Islet of Langerhans (tissue), 1 donor: ENCODE data around the gene AP5Z1.

Source experiments
- FAIRE-seq: peaks from one replicate; lab custom pipeline; 2011; peaks lifted over from hg19 to GRCh38; lab: Jason Lieb, UNC

The AP5Z1 gene

DNA sequence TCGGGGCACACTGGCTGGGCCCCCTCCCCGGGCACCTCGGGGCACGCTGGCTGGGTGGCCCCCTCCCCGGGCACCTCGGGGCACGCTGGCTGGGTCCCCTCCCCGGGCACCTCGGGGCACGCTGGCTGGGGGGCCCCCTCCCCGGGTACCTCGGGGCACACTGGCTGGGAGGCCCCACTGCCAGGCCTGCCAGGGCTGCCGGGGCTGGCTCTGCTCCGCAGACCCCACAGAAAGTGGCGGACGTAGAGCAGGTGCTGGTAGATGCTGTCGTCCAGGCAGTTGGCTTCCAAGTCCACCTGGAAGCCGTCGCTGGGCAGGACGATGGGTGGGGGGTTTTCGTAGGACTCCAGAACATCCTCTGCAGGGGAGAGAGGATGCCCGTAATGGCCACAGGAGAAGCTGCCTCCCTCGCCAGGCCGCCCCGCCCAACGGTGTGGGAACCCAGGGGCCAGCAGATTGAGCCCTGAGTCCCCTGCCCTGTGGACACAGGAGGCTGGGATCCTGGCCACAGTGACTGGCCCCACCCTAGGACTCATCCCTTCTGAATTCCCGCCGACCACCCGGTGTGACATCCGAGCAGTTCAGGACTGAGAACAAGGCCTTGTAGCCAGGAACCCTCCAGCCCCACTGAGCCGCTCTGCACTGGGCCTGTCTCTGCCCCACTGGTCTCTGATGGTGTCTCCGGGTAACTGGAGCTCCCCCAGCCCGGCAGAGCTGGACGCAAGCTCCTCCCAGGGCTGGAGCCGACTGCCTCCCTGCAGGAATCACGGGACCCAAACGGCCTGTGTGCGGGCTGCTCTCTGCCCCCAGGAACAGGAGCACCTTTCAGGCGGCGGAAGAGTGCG is 28.2 kb downstream of the AP5Z1 start:
- no peak for FAIRE-seq

- FAIRE-seq, result no peak
Measured at GRCh38 chr7:4805110-4805983, 29.9 kb downstream of the AP5Z1 start.

DNA sequence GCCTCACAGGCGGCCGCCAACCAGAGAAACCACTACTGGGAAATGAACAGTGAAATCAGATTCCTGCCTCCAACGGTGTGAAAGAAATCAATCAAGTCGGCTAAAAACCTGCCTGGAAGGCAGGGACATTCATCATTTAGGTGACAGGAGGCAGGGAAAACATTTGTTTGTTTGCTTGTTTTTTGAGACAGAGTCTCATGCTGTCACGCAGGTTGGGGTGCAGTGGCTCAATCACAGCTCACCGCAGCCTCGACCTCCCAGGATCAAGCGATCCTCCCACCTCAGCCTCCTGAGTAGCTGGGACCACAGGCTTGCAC is 30.5 kb downstream of the AP5Z1 start:
- no peak for FAIRE-seq

DNA sequence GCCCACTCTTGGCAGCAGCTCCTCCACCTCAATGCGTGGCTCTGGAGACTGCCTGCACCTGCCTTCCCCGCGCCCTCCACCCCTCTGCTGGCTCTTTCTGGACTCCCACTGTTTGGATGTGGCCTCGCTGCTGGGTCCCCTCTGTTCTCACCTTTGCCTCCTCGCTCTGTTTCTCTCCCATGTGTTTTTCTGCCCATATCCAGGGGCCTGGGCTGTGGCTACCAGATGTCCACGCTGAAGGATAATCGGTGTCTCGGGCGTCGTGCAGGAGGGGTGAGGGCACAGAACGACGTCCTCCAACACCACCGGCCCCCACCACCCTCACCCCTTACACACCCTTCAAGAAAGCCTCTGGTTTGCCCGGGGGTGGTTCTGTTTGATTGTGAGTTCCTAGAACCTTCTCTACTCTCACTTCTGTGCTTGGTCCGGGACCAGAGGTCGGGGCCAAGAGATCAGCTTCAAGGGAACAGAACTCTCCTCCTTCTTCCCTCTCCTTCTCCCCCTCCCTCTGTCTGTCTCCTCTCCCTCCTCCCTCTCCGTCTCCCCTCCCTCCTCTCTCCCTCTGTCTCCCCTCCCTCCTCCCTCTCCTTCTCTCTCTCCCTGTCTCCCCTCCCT is 31.7 kb downstream of the AP5Z1 start:
- no peak for FAIRE-seq

DNA sequence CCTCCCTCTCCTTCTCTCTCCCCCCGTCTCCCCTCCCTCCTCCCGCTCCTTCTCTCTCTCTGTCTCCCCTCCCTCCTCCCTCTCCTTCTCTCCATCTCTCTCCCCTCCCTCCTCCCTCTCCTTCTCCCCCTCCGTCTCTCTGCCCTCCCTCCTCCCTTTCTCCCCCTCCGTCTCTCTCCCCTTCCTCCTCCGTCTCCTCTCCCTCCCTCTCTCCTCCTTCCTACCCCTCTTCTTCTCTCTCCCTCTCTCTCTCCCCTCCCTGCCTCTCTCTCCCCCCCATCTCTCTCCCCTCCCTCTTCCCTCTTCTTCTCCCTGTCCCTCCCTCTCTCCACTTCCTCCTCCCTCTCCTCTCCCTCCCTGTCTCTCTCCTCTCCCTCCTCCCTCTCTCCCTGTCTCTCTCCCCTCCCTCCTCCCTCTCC is 32.2 kb downstream of the AP5Z1 start:
- FAIRE-seq, result no peak

DNA sequence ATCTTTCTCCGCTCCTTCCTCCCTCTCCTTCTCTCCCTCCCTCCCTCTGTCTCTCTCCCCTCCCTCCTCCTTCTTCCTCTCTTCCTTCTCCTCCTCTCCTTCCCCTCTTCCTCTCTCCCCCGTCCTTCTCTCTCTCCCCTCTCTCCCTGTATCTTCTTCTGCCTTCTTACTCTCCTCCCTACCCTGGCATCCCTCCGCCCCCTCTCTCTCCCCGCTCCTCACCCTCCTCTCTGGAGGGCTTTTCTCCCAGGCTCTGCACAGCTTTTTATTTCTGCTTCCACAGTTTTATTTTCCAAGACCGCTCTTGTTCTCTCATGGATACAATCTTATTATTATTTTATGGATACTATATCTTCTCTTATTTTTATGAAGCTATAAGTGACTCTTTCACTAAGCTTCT is 32.6 kb downstream of the AP5Z1 start:
- FAIRE-seq, result no peak

- no peak for FAIRE-seq
Measured at GRCh38 chr7:4808565-4808964, 33.1 kb downstream of the AP5Z1 start.

GRCh38 chr7:4809091-4809591 is 33.7 kb downstream of the AP5Z1 start:
- FAIRE-seq, result no peak

DNA sequence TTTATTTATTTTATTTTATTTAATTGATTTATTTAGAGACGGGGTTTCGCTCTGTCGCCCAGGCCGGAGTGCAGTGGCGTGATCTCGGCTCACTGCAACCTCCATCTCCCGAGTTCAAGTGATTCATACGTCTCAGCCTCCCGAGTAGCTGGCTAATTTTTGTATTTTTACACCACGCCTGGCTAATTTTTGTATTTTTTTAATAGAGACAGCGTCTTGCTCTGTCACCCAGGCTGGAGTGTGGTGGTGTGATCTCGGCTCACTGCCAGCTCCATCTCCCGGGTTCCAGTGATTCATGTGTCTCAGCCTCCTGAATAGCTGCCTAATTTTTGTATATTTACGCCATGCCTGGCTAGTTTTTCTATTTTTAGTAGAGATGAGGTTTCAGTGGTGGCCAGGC is 34.2 kb downstream of the AP5Z1 start:
- FAIRE-seq, result no peak

DNA sequence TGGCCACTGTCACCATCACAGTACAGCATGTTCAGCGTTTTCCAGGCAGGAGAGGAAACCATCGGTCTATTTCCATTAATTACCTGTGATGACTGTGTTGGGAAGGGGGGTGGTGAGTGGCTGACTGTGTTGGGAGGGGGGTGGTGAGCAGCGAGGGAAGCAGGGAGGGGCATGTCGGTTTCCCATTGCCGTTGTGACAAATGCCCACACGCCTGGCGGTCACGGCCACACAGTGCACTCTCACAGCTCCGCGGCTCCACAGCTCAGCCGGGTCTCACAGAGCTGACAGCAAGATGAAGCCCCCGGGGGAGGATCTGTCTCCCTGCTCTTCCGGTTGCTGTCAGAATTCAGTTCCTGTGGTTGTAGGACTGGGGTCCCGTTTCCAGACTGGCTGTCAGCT is 39.0 kb downstream of the AP5Z1 start:
- no peak for FAIRE-seq

DNA sequence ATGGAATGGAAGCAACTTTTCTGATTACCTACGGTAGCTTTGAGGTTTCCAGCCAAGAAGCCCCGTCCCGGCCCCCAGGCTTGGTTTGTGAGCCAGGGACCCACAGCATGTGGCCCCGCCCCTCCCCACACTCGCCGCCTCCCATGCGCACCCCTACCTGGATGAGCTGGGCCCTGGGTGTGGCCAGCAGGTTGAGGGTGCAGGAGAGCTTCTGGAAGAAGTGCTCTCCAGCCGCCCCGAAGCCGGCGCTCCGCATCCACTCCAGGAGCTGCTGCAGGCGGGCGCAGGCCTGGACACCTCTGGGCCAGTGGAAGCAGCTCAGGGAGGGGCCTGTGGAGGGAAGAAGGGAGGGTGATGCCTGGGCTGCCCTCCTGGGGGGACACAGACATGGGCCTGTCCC is 39.7 kb downstream of the AP5Z1 start:
- FAIRE-seq, result no peak

DNA sequence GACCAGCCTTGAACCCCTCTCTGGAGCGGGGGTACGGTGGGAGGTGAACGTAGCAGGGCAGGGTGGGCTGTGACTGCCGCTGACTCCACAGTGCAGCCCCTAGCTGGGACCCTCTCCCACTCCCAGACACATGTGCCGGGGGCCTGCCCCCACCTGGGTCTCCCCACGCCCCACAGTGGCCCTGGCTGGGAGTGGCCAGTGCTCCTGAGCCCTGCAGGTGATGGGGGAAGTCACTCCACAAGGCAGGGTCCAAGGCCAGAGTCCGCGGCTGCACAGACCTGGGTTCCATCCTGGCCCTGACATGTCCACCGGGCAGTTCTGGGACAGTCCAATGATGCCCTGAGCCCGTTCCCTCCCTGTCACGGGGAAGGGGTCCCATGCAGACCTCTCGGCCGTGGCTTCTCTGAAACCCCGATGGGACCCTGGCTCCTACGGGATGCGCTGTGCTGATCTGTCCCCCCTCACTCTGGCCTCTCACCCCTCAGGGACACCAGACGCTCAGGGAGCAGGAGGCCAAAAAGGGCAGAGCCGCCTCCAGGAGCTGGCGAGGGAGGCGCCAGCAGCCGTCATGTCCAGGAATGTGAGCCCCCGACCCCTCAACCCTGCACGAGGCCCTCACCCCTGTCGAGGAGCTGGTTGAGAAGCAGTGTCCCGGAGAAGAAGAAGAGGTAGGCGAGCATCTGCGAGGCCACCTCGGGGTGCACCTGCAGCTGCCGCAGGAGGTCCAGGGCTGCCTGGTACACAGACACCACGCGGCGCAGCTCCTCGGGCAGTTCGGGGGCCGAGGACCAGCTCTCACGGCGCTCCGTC is 40.4 kb downstream of the AP5Z1 start:
- no peak for FAIRE-seq

DNA sequence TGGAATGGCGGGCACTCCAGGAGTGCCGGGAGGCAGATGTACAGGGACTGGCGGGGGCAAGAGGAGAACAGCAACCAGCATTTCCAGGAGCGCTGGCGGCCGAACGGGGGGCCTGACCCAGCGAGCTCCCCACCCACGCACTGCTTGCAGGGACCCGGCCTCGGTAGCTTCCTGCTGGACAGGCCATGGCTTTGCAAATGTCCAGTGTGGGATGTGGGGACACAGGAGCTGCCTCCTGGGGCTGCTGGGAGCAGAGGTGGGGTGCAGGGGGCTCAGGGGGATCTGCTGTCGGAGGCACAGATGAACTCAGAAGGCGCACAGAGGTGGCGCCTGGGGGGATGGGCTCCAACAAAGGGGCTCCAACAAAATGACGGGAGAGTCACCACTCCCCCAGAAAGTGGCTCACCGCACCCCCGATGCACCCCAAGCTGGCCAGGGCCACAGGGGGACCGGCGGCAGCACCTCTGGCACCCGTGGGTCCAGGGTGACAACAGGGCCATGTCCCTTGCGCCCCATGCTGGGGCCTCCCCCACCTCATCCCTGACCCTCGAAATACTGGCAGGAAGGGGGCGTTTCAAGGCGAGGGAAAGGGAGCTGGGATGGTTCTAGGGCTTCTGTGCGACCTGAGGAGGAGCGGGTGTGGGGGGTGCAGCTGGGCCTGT is 41.1 kb downstream of the AP5Z1 start:
- FAIRE-seq, result no peak

GRCh38 chr7:4817178-4817901 is 41.9 kb downstream of the AP5Z1 start:
- no peak for FAIRE-seq

- no peak for FAIRE-seq
Measured at GRCh38 chr7:4818000-4818794, 42.8 kb downstream of the AP5Z1 start.

DNA sequence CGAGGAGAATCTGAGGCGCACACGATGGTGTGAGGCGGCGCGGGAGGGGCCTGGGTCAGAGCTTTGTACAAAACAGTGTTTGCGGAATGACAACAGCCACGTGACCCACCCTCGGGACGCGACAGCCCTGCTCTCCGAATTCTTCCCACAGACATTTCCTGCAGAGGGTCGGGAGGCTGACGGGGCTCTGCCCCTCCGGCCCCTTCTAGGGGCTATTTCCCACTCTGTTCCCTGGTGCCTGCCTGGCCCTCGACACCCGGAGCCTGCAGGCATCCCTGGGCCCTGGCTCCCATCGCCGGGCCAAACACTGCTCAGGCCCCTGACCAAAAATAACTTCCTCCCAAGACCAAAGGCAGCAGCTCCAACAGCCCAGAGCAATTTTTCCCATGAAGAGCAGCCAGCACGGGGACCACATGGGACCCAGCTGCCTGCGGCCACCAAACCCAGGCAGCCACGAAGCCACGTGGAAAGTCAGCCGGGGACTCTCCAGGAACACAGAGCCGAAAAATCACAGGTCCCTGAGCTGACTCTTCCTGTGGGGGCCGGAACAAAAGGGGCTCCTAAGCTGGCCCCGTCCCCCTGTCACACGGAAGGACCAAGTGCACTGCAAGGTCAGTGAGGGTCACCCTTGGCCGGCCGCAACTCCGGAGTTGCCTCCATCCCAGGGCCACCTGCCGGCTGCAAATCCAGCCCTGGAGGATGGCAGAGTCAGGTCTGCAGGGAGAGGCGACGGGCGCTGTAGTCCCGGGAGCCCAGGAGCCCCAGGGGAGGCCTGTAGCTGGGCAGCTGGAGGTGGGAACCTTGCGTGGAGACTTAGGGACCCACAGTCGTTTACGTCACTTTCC is 44.4 kb downstream of the AP5Z1 start:
- FAIRE-seq, result no peak

DNA sequence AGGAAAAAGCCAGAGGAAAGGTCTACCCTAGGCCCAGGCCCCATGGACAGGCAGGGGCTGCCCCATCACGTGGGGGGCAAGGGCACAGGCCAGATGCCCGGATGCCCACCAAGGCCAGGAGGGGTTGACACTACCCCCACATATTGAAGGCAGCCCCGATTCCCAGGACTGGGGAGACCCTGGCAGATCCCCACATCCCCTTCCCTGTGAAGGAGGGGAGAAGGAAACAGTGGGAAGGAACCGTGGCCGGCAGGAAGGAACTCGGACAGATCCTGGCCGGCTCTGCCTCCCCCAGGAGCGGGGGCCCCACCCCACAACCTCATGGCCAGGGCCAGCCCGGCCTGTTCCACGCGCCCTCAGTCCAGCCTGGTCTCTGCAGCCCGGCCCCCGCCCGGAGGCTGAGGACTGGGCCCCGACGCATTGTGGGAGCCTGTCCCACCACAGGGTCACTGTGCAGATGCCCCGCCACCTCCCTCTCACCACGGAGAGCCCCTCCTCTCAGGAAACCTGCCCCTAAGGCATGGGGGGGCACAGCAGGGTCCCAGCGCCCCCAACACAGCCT is 45.1 kb downstream of the AP5Z1 start:
- FAIRE-seq, result no peak

DNA sequence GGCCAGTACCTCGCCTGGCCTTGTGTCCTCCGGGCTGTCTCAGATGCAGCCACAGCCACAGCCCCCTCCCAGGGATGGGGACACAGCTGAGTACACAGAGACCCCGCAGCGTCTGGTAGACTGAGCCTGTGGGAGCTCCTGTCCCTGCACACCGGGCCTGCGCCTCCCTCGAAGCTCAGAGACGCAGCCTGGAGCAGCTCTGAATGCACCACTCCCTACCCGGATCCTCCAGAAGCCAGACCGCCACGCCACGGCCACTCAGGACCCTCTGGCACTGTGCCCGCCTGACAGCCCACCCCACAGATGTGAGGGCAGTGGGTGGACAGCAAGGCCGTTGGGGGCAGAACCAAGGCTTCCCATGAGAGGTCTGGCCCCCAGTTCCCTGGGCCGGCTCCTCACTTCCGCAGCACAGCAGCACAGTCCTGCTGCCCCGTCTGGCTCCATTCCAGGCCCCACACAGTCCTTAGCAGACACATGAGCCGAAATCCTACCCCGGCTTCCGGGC is 45.6 kb downstream of the AP5Z1 start:
- no peak for FAIRE-seq

GRCh38 chr7:4822677-4823076 is 47.3 kb downstream of the AP5Z1 start:
- no peak for FAIRE-seq
